Uterus (tissue), 2 donors: Measurements from ENCODE around the gene DLG4.
A peak's percentile ranks its signal among the peaks of the same experiment; 100 is the strongest.

Source experiments
- POLR2A ChIP-seq, 2 donors: fragments of 450-650 bp; IDR thresholded peaks; one replicate each; pipeline ENCODE4 v1.6.1; 2016; ENCODE audit warnings: antibody characterized with exemption in 2 of 2, mild to moderate bottlenecking in 1 of 2, moderate library complexity in 1 of 2
- TF ChIP-seq, protein P1 (sequence below), 4 experiments: fragments of 200-600 bp in 2 of 4; fragments of 450-650 bp in 2 of 4; sonication (generic) in 2 of 4; IDR thresholded peaks; one replicate each; pipeline ENCODE4 v1.5.1; 2016 to 2019; ENCODE audit warnings: antibody characterized with exemption in 4 of 4, mild to moderate bottlenecking in 2 of 4, moderate library complexity in 1 of 4

DNA sequence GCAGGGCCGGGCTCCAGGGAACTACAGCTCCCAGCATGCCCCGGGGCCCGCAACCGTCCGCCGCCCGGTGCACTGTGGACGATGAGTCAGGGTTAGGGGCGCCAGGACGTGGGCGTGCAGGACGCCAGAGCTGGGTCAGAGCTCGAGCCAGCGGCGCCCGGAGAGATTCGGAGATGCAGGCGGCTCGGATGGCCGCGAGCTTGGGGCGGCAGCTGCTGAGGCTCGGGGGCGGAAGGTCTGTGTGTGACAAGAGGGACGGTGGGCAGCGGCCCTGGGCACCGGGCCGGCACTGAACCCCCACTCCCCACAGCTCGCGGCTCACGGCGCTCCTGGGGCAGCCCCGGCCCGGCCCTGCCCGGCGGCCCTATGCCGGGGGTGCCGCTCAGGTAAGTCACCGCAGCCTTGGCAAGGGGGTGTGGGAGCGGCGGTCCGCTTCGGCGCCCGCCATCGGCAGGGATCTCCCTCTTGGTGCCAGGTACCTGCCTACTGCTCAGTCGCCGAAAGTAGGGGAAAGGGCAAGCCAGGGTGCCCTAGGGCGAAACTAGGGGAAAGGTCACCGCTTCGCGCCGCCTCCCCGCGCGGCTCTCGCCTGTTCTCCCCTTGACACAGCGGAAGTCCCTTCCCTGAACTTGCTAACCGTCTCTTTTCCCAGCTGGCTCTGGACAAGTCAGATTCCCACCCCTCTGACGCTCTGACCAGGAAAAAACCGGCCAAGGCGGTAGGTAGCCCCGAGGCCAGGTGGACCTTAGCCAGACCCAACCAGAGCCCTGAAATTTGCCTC, at the start of gene DLG4, which contains the start of gene ACADVL:
- TF ChIP-seq, protein P1, sequence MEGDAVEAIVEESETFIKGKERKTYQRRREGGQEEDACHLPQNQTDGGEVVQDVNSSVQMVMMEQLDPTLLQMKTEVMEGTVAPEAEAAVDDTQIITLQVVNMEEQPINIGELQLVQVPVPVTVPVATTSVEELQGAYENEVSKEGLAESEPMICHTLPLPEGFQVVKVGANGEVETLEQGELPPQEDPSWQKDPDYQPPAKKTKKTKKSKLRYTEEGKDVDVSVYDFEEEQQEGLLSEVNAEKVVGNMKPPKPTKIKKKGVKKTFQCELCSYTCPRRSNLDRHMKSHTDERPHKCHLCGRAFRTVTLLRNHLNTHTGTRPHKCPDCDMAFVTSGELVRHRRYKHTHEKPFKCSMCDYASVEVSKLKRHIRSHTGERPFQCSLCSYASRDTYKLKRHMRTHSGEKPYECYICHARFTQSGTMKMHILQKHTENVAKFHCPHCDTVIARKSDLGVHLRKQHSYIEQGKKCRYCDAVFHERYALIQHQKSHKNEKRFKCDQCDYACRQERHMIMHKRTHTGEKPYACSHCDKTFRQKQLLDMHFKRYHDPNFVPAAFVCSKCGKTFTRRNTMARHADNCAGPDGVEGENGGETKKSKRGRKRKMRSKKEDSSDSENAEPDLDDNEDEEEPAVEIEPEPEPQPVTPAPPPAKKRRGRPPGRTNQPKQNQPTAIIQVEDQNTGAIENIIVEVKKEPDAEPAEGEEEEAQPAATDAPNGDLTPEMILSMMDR (IDR thresholded peaks at IDR 0.05), result no peak
- peak; percentile 82 to 94 for TF ChIP-seq POLR2A (IDR thresholded peaks at IDR 0.05)
